Tibial nerve (tissue), 4 donors: ENCODE data around the gene MT3. TPM values are rescaled to one million over a fixed set of nuclear protein-coding genes. Genes with fewer than 3 reads are reported as not detected.
A peak's percentile ranks its signal among the peaks of the same experiment; 100 is the strongest.

Experiments
- DNase-seq, 2 donors: peaks; one replicate each; pipeline ENCODE4 v3.0.0-alpha.2; 2019; ENCODE audit warnings: low spot score in 2 of 2
- H3K27ac ChIP-seq, 4 donors: fragments of 200-600 bp; sonication (generic) in 3 of 4; one replicate each; pipeline ENCODE4 v1.5.1; 2017 to 2019; ENCODE audit warnings: mild to moderate bottlenecking in 1 of 4
- H3K27me3 ChIP-seq, 2 donors: fragments of 200-600 bp; sonication (generic) in 1 of 2; one replicate each; pipeline versions ENCODE4 v1.5.1 to v1.6.0; 2017 to 2019
- H3K36me3 ChIP-seq, 3 donors: fragments of 200-600 bp; sonication (generic); one replicate each; pipeline ENCODE4 v1.5.1; 2018 to 2019
- H3K4me1 ChIP-seq, 4 donors: fragments of 200-600 bp; sonication (generic) in 3 of 4; one replicate each; pipeline ENCODE4 v1.5.1; 2017 to 2019
- H3K4me3 ChIP-seq, 4 donors: fragments of 200-600 bp; sonication (generic) in 3 of 4; one replicate each; pipeline ENCODE4 v1.5.1; 2017 to 2019; ENCODE audit warnings: mild to moderate bottlenecking in 1 of 4, moderate library complexity in 1 of 4
- H3K9me3 ChIP-seq, 4 donors: fragments of 200-600 bp; sonication (generic) in 3 of 4; one replicate each; pipeline ENCODE4 v1.5.1; 2017 to 2019
- CTCF ChIP-seq, 5 experiments: fragments of 200-600 bp in 3 of 5; fragments of 450-650 bp in 2 of 5; sonication (generic) in 3 of 5; IDR thresholded peaks; one replicate each; pipeline ENCODE4 v1.5.1; 2016 to 2019; ENCODE audit warnings: antibody characterized with exemption in 5 of 5, mild to moderate bottlenecking in 3 of 5, moderate library complexity in 2 of 5
- EP300 ChIP-seq, 2 donors: sonication (generic); formaldehyde crosslinking; IDR thresholded peaks; one replicate each; pipeline ENCODE4 v1.6.1; 2017; ENCODE audit warnings: antibody characterized with exemption in 2 of 2, mild to moderate bottlenecking in 1 of 2
- POLR2A ChIP-seq, 2 donors: fragments of 450-650 bp; IDR thresholded peaks; one replicate each; pipeline ENCODE4 v1.6.1; 2017; ENCODE audit warnings: antibody characterized with exemption in 2 of 2, mild to moderate bottlenecking in 2 of 2, moderate library complexity in 2 of 2
- WGBS, 2 donors: methylation state at CpG; one replicate each; pipeline ENCODE4 v1.1.5; 2018; 5-methylcytosine and 5-hydroxymethylcytosine counted together
- total RNA-seq, 4 donors: library from RNA; depleted of rRNA; stranded (reverse); fragments of >200 nt; gene quantifications; one replicate each; pipeline ENCODE4 v1.1.0, GENCODE V29; 2016

Gene MT3
- total RNA-seq, 4 donors from 2014 or later, result 92.4 to 291 (median 156) TPM

GRCh38 chr16:56628486-56629350, 39.4 kb downstream of the MT3 start:
- Histone ChIP-seq H3K27me3 (peaks cover 0 to 5% of the 10 kb centered on the region in 2 donors), H3K36me3 (no peaks in the 10 kb centered on the region), H3K9me3 (no peaks in the 10 kb centered on the region), H3K27ac (peak overlapping the region in 3 of 4 donors; percentile 35 to 93 (median 82)), H3K4me1 (peaks cover 0 to 56% (median 15%) of the 10 kb centered on the region in 4 donors), H3K4me3 (no peak overlapping the region)
- TF ChIP-seq EP300 (IDR thresholded peaks at IDR 0.05) (no peak), POLR2A (IDR thresholded peaks at IDR 0.05) (no peak), CTCF (IDR thresholded peaks at IDR 0.05) (no peak)
- DNase-seq, result no peak
- 72 to 73% methylated on average over 9 of the region's 9 CpGs for WGBS, 2 donors

GRCh38 chr16:56629531-56629930, 40.2 kb downstream of the MT3 start:
- TF ChIP-seq EP300 (IDR thresholded peaks at IDR 0.05) (no peak), POLR2A (IDR thresholded peaks at IDR 0.05) (no peak), CTCF (IDR thresholded peaks at IDR 0.05) (no peak)

GRCh38 chr16:56630134-56630533, 40.8 kb downstream of the MT3 start:
- no peak for DNase-seq
- Histone ChIP-seq H3K9me3 (no peaks in the 10 kb centered on the region), H3K36me3 (no peaks in the 10 kb centered on the region), H3K27me3 (peaks cover 0 to 13% of the 10 kb centered on the region in 2 donors), H3K27ac (peak overlapping the region in 2 of 4 donors; percentile 41 to 94), H3K4me1 (peaks cover 0 to 62% (median 18%) of the 10 kb centered on the region in 4 donors), H3K4me3 (no peak overlapping the region)
- WGBS, 2 donors, result 80 to 81% methylated on average over 3 of the region's 3 CpGs
- TF ChIP-seq CTCF (IDR thresholded peaks at IDR 0.05) (no peak), EP300 (IDR thresholded peaks at IDR 0.05) (no peak), POLR2A (IDR thresholded peaks at IDR 0.05) (no peak)

More at GRCh38 chr16:56629531-56629930, 40.2 kb downstream of the MT3 start:
- no peak for DNase-seq
- no peaks in the 10 kb centered on the region for H3K36me3 ChIP-seq
- 79 to 88% methylated on average over 3 of the region's 3 CpGs for WGBS, 2 donors
- no peaks in the 10 kb centered on the region for H3K9me3 ChIP-seq
- peak overlapping the region in 1 of 4 donors; percentile 93 for H3K27ac ChIP-seq
- H3K4me3 ChIP-seq, result no peak overlapping the region
- H3K4me1 ChIP-seq, result peaks cover 0 to 62% (median 15%) of the 10 kb centered on the region in 4 donors
- peaks cover 0 to 7% of the 10 kb centered on the region in 2 donors for H3K27me3 ChIP-seq

GRCh38 chr16:56631197-56631596, 41.9 kb downstream of the MT3 start:
- TF ChIP-seq CTCF (IDR thresholded peaks at IDR 0.05), result no peak
- no peak for TF ChIP-seq POLR2A (IDR thresholded peaks at IDR 0.05)
- H3K27ac ChIP-seq, result peak overlapping the region; percentile 47 to 94 (median 84)
- no peaks in the 10 kb centered on the region for H3K36me3 ChIP-seq
- no peak overlapping the region for H3K4me3 ChIP-seq
- peaks cover 0 to 62% (median 14%) of the 10 kb centered on the region in 4 donors for H3K4me1 ChIP-seq
- 88 to 92% methylated on average over 10 of the region's 10 CpGs for WGBS, 2 donors
- H3K9me3 ChIP-seq, result no peaks in the 10 kb centered on the region
- peaks cover 0 to 21% of the 10 kb centered on the region in 2 donors for H3K27me3 ChIP-seq
- no peak for DNase-seq

- H3K4me3 ChIP-seq, result peak overlapping the region; percentile 38 to 60 (median 50)
- DNase-seq, result no peak
- peaks cover 0 to 21% of the 10 kb centered on the region in 2 donors for H3K27me3 ChIP-seq
- no peaks in the 10 kb centered on the region for H3K9me3 ChIP-seq
- peak overlapping the region; percentile 47 to 94 (median 84) for H3K27ac ChIP-seq
- H3K36me3 ChIP-seq, result no peaks in the 10 kb centered on the region
- 25 to 29% methylated on average over 13 to 14 of the region's 14 CpGs for WGBS, 2 donors
- TF ChIP-seq POLR2A (IDR thresholded peaks at IDR 0.05) (no peak), CTCF (IDR thresholded peaks at IDR 0.05) (no peak), EP300 (IDR thresholded peaks at IDR 0.05) (no peak)
- H3K4me1 ChIP-seq, result peaks cover 0 to 63% (median 13%) of the 10 kb centered on the region in 4 donors
Measured at GRCh38 chr16:56631832-56632155, 42.5 kb downstream of the MT3 start.
